HEK293 (cell line): ENCODE results near the gene XPO5.

Source experiments
- HOXC10 ChIP-seq: sonication (generic); formaldehyde crosslinking; IDR thresholded peaks from 2 replicates; pipeline ENCODE4 v1.8.1; 2023; ENCODE audit warnings: mild to moderate bottlenecking, missing genetic modification reagents
- KLF9 ChIP-seq: fragments of 450-650 bp; formaldehyde crosslinking; IDR thresholded peaks from 2 replicates; pipeline ENCODE4 v1.5.1; 2016; ENCODE audit warnings: missing biosample characterization, missing genetic modification characterization, low read depth
- MEIS1 ChIP-seq: sonication (generic); formaldehyde crosslinking; IDR thresholded peaks from 2 replicates; pipeline ENCODE4 v1.8.1; 2022; ENCODE audit warnings: missing genetic modification reagents, mild to moderate bottlenecking, borderline replicate concordance
- MYNN ChIP-seq: fragments of 450-650 bp; formaldehyde crosslinking; IDR thresholded peaks from 2 replicates; pipeline ENCODE4 v1.5.1; 2016; ENCODE audit warnings: missing biosample characterization, missing genetic modification characterization, borderline replicate concordance
- MZF1 ChIP-seq: fragments of 450-650 bp; formaldehyde crosslinking; IDR thresholded peaks from 2 replicates; pipeline ENCODE4 v1.5.1; 2017; ENCODE audit warnings: missing biosample characterization, missing genetic modification characterization, borderline replicate concordance
- PATZ1 ChIP-seq: fragments of 450-650 bp; formaldehyde crosslinking; IDR thresholded peaks from 2 replicates; pipeline ENCODE4 v1.5.1; 2016; ENCODE audit warnings: missing biosample characterization, missing genetic modification characterization
- PRDM4 ChIP-seq: fragments of 450-650 bp; formaldehyde crosslinking; IDR thresholded peaks from 2 replicates; pipeline ENCODE4 v1.5.1; 2017; ENCODE audit warnings: missing biosample characterization, missing genetic modification characterization
- SALL2 ChIP-seq: fragments of 450-650 bp; formaldehyde crosslinking; IDR thresholded peaks from 2 replicates; pipeline ENCODE4 v1.5.0; 2017; ENCODE audit warnings: missing biosample characterization, mild to moderate bottlenecking, missing genetic modification characterization, borderline replicate concordance
- SETDB1 ChIP-seq: IDR thresholded peaks from one replicate; pipeline ENCODE4 v1.6.1; 2017; ENCODE audit warnings: mild to moderate bottlenecking, low read length, moderate library complexity, mixed read lengths; ENCODE audit not compliant: insufficient read length
- YY1 ChIP-seq: fragments of 450-650 bp; formaldehyde crosslinking; IDR thresholded peaks from 2 replicates; pipeline ENCODE4 v1.5.1; 2018; ENCODE audit warnings: missing biosample characterization, missing genetic modification characterization
- ZFHX2 ChIP-seq: fragments of 450-650 bp; formaldehyde crosslinking; conservative IDR thresholded peaks from 2 replicates; pipeline ENCODE4 v1.5.1; 2016; ENCODE audit warnings: missing biosample characterization, missing genetic modification characterization
- ZNF133 ChIP-seq: fragments of 450-650 bp; formaldehyde crosslinking; IDR thresholded peaks from 2 replicates; pipeline ENCODE4 v1.5.1; 2016; ENCODE audit warnings: missing biosample characterization, missing genetic modification characterization
- ZNF157 ChIP-seq: fragments of 450-650 bp; formaldehyde crosslinking; IDR thresholded peaks from 2 replicates; pipeline ENCODE4 v1.5.1; 2016; ENCODE audit warnings: missing biosample characterization, missing genetic modification characterization
- ZNF169 ChIP-seq: fragments of 450-650 bp; formaldehyde crosslinking; IDR thresholded peaks from 2 replicates; pipeline ENCODE4 v1.5.1; 2016; ENCODE audit warnings: missing biosample characterization, missing genetic modification characterization
- ZNF175 ChIP-seq: fragments of 450-650 bp; formaldehyde crosslinking; IDR thresholded peaks from 2 replicates; pipeline ENCODE4 v1.5.1; 2016; ENCODE audit warnings: missing biosample characterization, missing genetic modification characterization
- ZNF239 ChIP-seq: fragments of 450-650 bp; formaldehyde crosslinking; IDR thresholded peaks from 2 replicates; pipeline ENCODE4 v1.5.1; 2016; ENCODE audit warnings: missing biosample characterization, missing genetic modification characterization
- ZNF48 ChIP-seq: fragments of 450-650 bp; formaldehyde crosslinking; IDR thresholded peaks from 2 replicates; pipeline ENCODE4 v1.5.1; 2016; ENCODE audit warnings: missing biosample characterization, missing genetic modification characterization
- ZNF548 ChIP-seq: fragments of 450-650 bp; formaldehyde crosslinking; IDR thresholded peaks from 2 replicates; pipeline ENCODE4 v1.5.1; 2016; ENCODE audit warnings: missing biosample characterization, missing genetic modification characterization
- ZNF561 ChIP-seq: fragments of 450-650 bp; IDR thresholded peaks from 2 replicates; pipeline ENCODE4 v1.5.1; 2018; ENCODE audit warnings: missing biosample characterization, missing genetic modification characterization, borderline replicate concordance
- ZNF610 ChIP-seq: fragments of 450-650 bp; formaldehyde crosslinking; IDR thresholded peaks from 2 replicates; pipeline ENCODE4 v1.5.1; 2016; ENCODE audit warnings: missing biosample characterization, missing genetic modification characterization, borderline replicate concordance
- ZNF621 ChIP-seq: fragments of 450-650 bp; formaldehyde crosslinking; IDR thresholded peaks from 2 replicates; pipeline ENCODE4 v1.5.1; 2017; ENCODE audit warnings: missing biosample characterization, missing genetic modification characterization
- ZNF654 ChIP-seq: fragments of 450-650 bp; formaldehyde crosslinking; IDR thresholded peaks from 2 replicates; pipeline ENCODE4 v1.5.1; 2016; ENCODE audit warnings: low read depth, missing biosample characterization, missing genetic modification characterization
- ZNF658 ChIP-seq: fragments of 450-650 bp; formaldehyde crosslinking; IDR thresholded peaks from 2 replicates; pipeline ENCODE4; 2016; ENCODE audit warnings: missing biosample characterization, missing genetic modification characterization
- ZNF701 ChIP-seq: fragments of 450-650 bp; formaldehyde crosslinking; IDR thresholded peaks from 2 replicates; pipeline ENCODE4 v1.5.1; 2016; ENCODE audit warnings: missing biosample characterization, missing genetic modification characterization
- ZNF792 ChIP-seq: fragments of 450-650 bp; formaldehyde crosslinking; IDR thresholded peaks from 2 replicates; pipeline ENCODE4 v1.5.1; 2016; ENCODE audit warnings: missing biosample characterization, missing genetic modification characterization
- TF ChIP-seq, protein P1 (sequence below): fragments of 450-650 bp; formaldehyde crosslinking; IDR thresholded peaks from 2 replicates; pipeline ENCODE4 v1.5.1; 2016; ENCODE audit warnings: missing biosample characterization, missing genetic modification characterization
- TF ChIP-seq, protein P2 (sequence below): fragments of 450-650 bp; formaldehyde crosslinking; optimal IDR thresholded peaks from 2 replicates; pipeline ENCODE3; 2016; ENCODE audit warnings: missing biosample characterization, mild to moderate bottlenecking, missing genetic modification characterization
- TF ChIP-seq, protein P3 (sequence below): fragments of 450-650 bp; formaldehyde crosslinking; IDR thresholded peaks from 2 replicates; pipeline ENCODE4 v1.5.1; 2016; ENCODE audit warnings: missing biosample characterization, missing genetic modification characterization

Gene XPO5

DNA sequence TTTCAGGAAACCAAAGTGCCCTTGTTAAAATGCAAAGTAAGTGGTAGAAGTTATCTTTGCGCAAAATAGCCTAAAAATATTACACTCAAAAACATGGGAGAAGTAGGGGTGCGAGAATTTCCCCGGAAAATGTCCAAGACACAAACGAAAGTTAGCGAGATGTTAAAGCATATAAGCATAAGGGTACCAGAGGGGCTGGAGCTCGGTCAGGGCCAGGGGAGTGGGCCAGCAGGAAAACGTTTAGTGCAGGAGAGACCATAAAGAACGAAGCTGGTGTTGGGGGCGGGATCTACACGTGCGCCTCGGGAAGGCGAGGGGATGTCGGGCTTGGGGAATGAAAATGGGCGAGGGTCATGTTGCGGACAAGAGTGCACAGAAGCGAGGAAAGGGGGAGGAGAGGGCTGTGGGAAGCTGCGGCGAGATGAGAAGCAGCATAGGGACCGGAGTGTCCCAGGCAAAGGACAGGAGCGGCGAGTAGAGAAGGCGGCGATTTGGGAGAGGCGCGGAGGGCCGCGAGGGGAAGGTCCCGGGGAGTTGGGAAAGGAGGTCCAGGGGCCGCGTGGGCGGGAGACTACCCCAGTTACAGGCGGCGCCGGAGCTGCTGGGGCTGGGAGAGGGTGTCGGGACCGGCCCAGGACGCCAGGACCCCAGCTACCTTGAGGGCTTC is 600 bp downstream of the XPO5 start (continued):
- no peak for TF ChIP-seq PATZ1 (tag by site-specific recombination)
- 0 out of 2 replicates have a peak, but pooled peaks have one; percentile 55 for TF ChIP-seq ZNF610 (tag by site-specific recombination)
- no peak for TF ChIP-seq ZNF239 (tag by site-specific recombination)
- TF ChIP-seq, protein P1, sequence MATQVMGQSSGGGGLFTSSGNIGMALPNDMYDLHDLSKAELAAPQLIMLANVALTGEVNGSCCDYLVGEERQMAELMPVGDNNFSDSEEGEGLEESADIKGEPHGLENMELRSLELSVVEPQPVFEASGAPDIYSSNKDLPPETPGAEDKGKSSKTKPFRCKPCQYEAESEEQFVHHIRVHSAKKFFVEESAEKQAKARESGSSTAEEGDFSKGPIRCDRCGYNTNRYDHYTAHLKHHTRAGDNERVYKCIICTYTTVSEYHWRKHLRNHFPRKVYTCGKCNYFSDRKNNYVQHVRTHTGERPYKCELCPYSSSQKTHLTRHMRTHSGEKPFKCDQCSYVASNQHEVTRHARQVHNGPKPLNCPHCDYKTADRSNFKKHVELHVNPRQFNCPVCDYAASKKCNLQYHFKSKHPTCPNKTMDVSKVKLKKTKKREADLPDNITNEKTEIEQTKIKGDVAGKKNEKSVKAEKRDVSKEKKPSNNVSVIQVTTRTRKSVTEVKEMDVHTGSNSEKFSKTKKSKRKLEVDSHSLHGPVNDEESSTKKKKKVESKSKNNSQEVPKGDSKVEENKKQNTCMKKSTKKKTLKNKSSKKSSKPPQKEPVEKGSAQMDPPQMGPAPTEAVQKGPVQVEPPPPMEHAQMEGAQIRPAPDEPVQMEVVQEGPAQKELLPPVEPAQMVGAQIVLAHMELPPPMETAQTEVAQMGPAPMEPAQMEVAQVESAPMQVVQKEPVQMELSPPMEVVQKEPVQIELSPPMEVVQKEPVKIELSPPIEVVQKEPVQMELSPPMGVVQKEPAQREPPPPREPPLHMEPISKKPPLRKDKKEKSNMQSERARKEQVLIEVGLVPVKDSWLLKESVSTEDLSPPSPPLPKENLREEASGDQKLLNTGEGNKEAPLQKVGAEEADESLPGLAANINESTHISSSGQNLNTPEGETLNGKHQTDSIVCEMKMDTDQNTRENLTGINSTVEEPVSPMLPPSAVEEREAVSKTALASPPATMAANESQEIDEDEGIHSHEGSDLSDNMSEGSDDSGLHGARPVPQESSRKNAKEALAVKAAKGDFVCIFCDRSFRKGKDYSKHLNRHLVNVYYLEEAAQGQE (tag by site-specific recombination) = peak; percentile 38
- TF ChIP-seq ZNF792 (tag by site-specific recombination) = no peak; the same call in 1 of the 2 replicates
- TF ChIP-seq ZNF701 = 0 out of 2 replicates have a peak, but pooled peaks have one; percentile 16
- TF ChIP-seq SALL2 (tag by site-specific recombination) = no peak
- no peak for TF ChIP-seq ZNF658 (tag by site-specific recombination)
- no peak for TF ChIP-seq ZNF621 (tag by site-specific recombination)
- no peak for TF ChIP-seq ZNF654
- TF ChIP-seq SETDB1 = no peak
- no peak for TF ChIP-seq ZNF169 (tag by site-specific recombination)
- TF ChIP-seq MYNN (tag by site-specific recombination) = no peak
- TF ChIP-seq ZNF175 (tag by site-specific recombination) = no peak
- TF ChIP-seq ZNF48 = no peak
- TF ChIP-seq, protein P2, sequence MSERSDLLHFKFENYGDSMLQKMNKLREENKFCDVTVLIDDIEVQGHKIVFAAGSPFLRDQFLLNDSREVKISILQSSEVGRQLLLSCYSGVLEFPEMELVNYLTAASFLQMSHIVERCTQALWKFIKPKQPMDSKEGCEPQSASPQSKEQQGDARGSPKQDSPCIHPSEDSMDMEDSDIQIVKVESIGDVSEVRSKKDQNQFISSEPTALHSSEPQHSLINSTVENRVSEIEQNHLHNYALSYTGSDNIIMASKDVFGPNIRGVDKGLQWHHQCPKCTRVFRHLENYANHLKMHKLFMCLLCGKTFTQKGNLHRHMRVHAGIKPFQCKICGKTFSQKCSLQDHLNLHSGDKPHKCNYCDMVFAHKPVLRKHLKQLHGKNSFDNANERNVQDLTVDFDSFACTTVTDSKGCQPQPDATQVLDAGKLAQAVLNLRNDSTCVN (tag by site-specific recombination) = no peak
- no peak for TF ChIP-seq ZNF157
- TF ChIP-seq MEIS1 (CRISPR knock-in tag) = no peak
- no peak for TF ChIP-seq ZFHX2 (tag by site-specific recombination)
- TF ChIP-seq ZNF548 = no peak
- no peak for TF ChIP-seq HOXC10 (CRISPR knock-in tag)
- peak; percentile 38; the same call in 1 of the 2 replicates for TF ChIP-seq PRDM4 (tag by site-specific recombination)
- TF ChIP-seq MZF1 (tag by site-specific recombination) = peak; percentile 54; the same call in 1 of the 2 replicates
- TF ChIP-seq ZNF133 = no peak
- TF ChIP-seq KLF9 = peak; percentile 79
- TF ChIP-seq, protein P3, sequence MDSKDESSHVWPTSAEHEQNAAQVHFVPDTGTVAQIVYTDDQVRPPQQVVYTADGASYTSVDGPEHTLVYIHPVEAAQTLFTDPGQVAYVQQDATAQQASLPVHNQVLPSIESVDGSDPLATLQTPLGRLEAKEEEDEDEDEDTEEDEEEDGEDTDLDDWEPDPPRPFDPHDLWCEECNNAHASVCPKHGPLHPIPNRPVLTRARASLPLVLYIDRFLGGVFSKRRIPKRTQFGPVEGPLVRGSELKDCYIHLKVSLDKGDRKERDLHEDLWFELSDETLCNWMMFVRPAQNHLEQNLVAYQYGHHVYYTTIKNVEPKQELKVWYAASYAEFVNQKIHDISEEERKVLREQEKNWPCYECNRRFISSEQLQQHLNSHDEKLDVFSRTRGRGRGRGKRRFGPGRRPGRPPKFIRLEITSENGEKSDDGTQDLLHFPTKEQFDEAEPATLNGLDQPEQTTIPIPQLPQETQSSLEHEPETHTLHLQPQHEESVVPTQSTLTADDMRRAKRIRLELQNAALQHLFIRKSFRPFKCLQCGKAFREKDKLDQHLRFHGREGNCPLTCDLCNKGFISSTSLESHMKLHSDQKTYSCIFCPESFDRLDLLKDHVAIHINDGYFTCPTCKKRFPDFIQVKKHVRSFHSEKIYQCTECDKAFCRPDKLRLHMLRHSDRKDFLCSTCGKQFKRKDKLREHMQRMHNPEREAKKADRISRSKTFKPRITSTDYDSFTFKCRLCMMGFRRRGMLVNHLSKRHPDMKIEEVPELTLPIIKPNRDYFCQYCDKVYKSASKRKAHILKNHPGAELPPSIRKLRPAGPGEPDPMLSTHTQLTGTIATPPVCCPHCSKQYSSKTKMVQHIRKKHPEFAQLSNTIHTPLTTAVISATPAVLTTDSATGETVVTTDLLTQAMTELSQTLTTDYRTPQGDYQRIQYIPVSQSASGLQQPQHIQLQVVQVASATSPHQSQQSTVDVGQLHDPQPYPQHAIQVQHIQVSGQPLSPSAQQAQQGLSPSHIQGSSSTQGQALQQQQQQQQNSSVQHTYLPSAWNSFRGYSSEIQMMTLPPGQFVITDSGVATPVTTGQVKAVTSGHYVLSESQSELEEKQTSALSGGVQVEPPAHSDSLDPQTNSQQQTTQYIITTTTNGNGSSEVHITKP (tag by site-specific recombination) = peak; percentile 82
- no peak for TF ChIP-seq ZNF561 (tag by site-specific recombination)
- TF ChIP-seq YY1 = no peak; the same call in 1 of the 2 replicates
